HepG2 (cell line): ENCODE data around the gene CPOX. TPM values are rescaled to one million over a fixed set of nuclear protein-coding genes. Genes with fewer than 3 reads are reported as not detected.

Source experiments
- ATAC-seq: fragments of 200-7000 bp; cut with Tn5 transposase; 3 replicates; pipeline ENCODE4 v1.9.1; 2020; ENCODE audit warnings: mild to moderate bottlenecking, moderate library complexity
- BruUV-seq: library from RNA; stranded (reverse); fragments of 400-500 nt; replicated peaks from 2 replicates; lab custom pipeline; 2021; lab: Mats Ljungman, UMichigan
- CTCF ChIA-PET: fragments of 300-600 bp; formaldehyde crosslinking; extraction: SDS; loops from one replicate; lab custom pipeline; 2021; ENCODE audit warnings: low total read pairs, inconsistent platforms, low intra/inter-chr PET ratio; lab: Yijun Ruan, JAX
- POLR2A ChIA-PET: fragments of 350-600 bp; sonication (Branson Sonifier 250); formaldehyde crosslinking; loops from one replicate; lab custom pipeline; 2020; ENCODE audit warnings: antibody characterized with exemption, inconsistent platforms; lab: Yijun Ruan, JAX
- DNase-seq: peaks from one replicate; pipeline ENCODE4 v3.0.0-alpha.2; 2015; ENCODE audit warnings: low spot score
- FAIRE-seq: peaks from 3 replicates; lab custom pipeline; 2011; peaks lifted over from hg19 to GRCh38; lab: Jason Lieb, UNC
- H2AFZ ChIP-seq: one replicate; pipeline ENCODE4 v1.6.1; 2011; ENCODE audit warnings: low read length, inconsistent platforms
- H3K27ac ChIP-seq: fragments of 300-600 bp; 3 replicates; pipeline ENCODE4 v1.8.0; 2011; ENCODE audit warnings: mixed run types, mild to moderate bottlenecking, mixed read lengths, low read length, inconsistent platforms; ENCODE audit not compliant: insufficient read depth; ENCODE audit errors: extremely low read length
- H3K27me3 ChIP-seq, 2 experiments: fragments of 200-600 bp in 1 of 2; 2 replicates in 1 of 2; 3 replicates in 1 of 2; pipeline versions ENCODE4 v1.6.0 to v1.8.0; 2011; ENCODE audit warnings: low read length in 2 of 2, mild to moderate bottlenecking in 2 of 2, moderate library complexity in 2 of 2, inconsistent platforms in 1 of 2; ENCODE audit not compliant: insufficient read depth in 2 of 2, control insufficient read depth in 1 of 2
- H3K36me3 ChIP-seq, 2 experiments: fragments of 200-600 bp in 1 of 2; replicated peaks in 1 of 2; 2 replicates in 1 of 2; 3 replicates in 1 of 2; pipeline versions ENCODE4 v1.5.1 to v1.8.0; 2011; ENCODE audit warnings: low read length in 2 of 2, inconsistent platforms in 1 of 2; ENCODE audit not compliant: insufficient read depth in 2 of 2, control insufficient read depth in 1 of 2
- H3K4me1 ChIP-seq: 2 replicates; pipeline ENCODE4 v1.5.1; 2012; ENCODE audit warnings: low read length, inconsistent platforms; ENCODE audit not compliant: insufficient read depth
- H3K4me2 ChIP-seq: 2 replicates; pipeline ENCODE4 v1.6.0; 2011; ENCODE audit warnings: low read depth, low read length, inconsistent platforms
- H3K4me3 ChIP-seq, 3 experiments: fragments of 200-600 bp in 1 of 3; sonication (generic), shearing (Covaris generic) in 1 of 3; replicated peaks in 1 of 3; 2 replicates each; pipeline ENCODE4 v1.5.1; 2011 to 2016; ENCODE audit warnings: low read length in 3 of 3, inconsistent platforms in 2 of 3, low read depth in 2 of 3, mild to moderate bottlenecking in 2 of 3, control low read depth in 1 of 3, mixed read lengths in 1 of 3; ENCODE audit not compliant: insufficient read depth in 1 of 3
- H3K79me2 ChIP-seq: one replicate; pipeline ENCODE4 v1.6.1; 2011; ENCODE audit warnings: low read length, inconsistent platforms; ENCODE audit not compliant: insufficient read depth
- H3K9ac ChIP-seq: 2 replicates; pipeline ENCODE4 v1.6.0; 2011; ENCODE audit warnings: mild to moderate bottlenecking, low read depth, low read length, inconsistent platforms; ENCODE audit not compliant: insufficient read depth
- H3K9me3 ChIP-seq: 2 replicates; pipeline ENCODE4 v1.5.1; 2012; ENCODE audit warnings: mild to moderate bottlenecking, low read length
- H4K20me1 ChIP-seq: 2 replicates; pipeline ENCODE4 v1.6.0; 2011; ENCODE audit warnings: inconsistent platforms, mild to moderate bottlenecking, low read length, moderate library complexity; ENCODE audit not compliant: insufficient read depth
- HMG20B ChIP-seq: conservative IDR thresholded peaks from 2 replicates; pipeline ENCODE4 v1.6.1; 2016; ENCODE audit warnings: missing genetic modification reagents, missing compliant biosample characterization
- NR2F1 ChIP-seq, 2 experiments: fragments of 450-650 bp in 1 of 2; formaldehyde crosslinking in 1 of 2; IDR thresholded peaks; 2 replicates each; pipeline versions ENCODE4 v1.5.0 to v1.6.1; 2016 to 2020; ENCODE audit warnings: mild to moderate bottlenecking in 1 of 2, missing compliant biosample characterization in 1 of 2, missing genetic modification reagents in 1 of 2, moderate library complexity in 1 of 2
- PRDM15 ChIP-seq: sonication (generic); formaldehyde crosslinking; IDR thresholded peaks from 2 replicates; pipeline ENCODE4 v1.4.0; 2020; ENCODE audit warnings: missing genetic modification reagents
- ZNF17 ChIP-seq: sonication (generic); formaldehyde crosslinking; IDR thresholded peaks from 2 replicates; pipeline ENCODE4 v1.5.0; 2020; ENCODE audit warnings: mild to moderate bottlenecking, missing genetic modification reagents
- ZNF326 ChIP-seq: sonication (generic); formaldehyde crosslinking; IDR thresholded peaks from 2 replicates; pipeline ENCODE4 v1.4.0; 2020; ENCODE audit warnings: missing genetic modification reagents, borderline replicate concordance
- ZNF549 ChIP-seq: sonication (generic); formaldehyde crosslinking; IDR thresholded peaks from 2 replicates; pipeline ENCODE4 v1.5.0; 2020; ENCODE audit warnings: missing genetic modification reagents
- WGBS: methylation state at CpG from one replicate; pipeline ENCODE4 v1.1.6; 2017; ENCODE audit warnings: low lambda C conversion rate; 5-methylcytosine and 5-hydroxymethylcytosine counted together
- in situ Hi-C: cut with HindIII; loops from 2 replicates; pipeline ENCODE4 v1.10.0; 2017; ENCODE audit warnings: low pct_unique_long_range_greater_than_20kb; ENCODE audit not compliant: extremely low pct_ligation_motif_present
- intact Hi-C: fragments of 100-400 bp; cut with micrococcal nuclease; formaldehyde crosslinking; loops from one replicate; pipeline ENCODE4 v1.10.0; 2022; ENCODE audit not compliant: unreplicated experiment
- polyA plus RNA-seq, 8 experiments: library from polyadenylated mRNA; depleted of rRNA in 3 of 8; stranded (reverse) in 7 of 8; unstranded in 1 of 8; fragments of >200 nt; fragmentation: Illumina TruSeq in 4 of 8; extraction: Trizol in 4 of 8; gene quantifications; 2 replicates each; pipeline versions ENCODE4 v1.2.1 to v1.2.3, GENCODE V29; 2011 to 2016; ENCODE audit warnings: low read depth in 4 of 8, missing spikeins in 1 of 8, mixed read lengths in 1 of 8; ENCODE audit not compliant: insufficient read depth in 1 of 8
- total RNA-seq, 5 experiments: library from RNA; depleted of rRNA; stranded (reverse); fragments of >200 nt; fragmentation: Illumina TruSeq; extraction: Trizol; gene quantifications; 2 replicates each; pipeline ENCODE4 v1.2.3, GENCODE V29; 2016; ENCODE audit warnings: low read depth in 1 of 5
- TF ChIP-seq, protein P1 (sequence below): sonication (generic); formaldehyde crosslinking; IDR thresholded peaks from 2 replicates; pipeline ENCODE4 v1.4.0; 2020; ENCODE audit warnings: mild to moderate bottlenecking, missing genetic modification reagents

CPOX gene
- total and polyA plus RNA-seq, 2 of the 13 experiments (the other 11 are each of a cell fraction or from before 2014, with no cell fraction given): 34.2 to 37.2 TPM

DNA sequence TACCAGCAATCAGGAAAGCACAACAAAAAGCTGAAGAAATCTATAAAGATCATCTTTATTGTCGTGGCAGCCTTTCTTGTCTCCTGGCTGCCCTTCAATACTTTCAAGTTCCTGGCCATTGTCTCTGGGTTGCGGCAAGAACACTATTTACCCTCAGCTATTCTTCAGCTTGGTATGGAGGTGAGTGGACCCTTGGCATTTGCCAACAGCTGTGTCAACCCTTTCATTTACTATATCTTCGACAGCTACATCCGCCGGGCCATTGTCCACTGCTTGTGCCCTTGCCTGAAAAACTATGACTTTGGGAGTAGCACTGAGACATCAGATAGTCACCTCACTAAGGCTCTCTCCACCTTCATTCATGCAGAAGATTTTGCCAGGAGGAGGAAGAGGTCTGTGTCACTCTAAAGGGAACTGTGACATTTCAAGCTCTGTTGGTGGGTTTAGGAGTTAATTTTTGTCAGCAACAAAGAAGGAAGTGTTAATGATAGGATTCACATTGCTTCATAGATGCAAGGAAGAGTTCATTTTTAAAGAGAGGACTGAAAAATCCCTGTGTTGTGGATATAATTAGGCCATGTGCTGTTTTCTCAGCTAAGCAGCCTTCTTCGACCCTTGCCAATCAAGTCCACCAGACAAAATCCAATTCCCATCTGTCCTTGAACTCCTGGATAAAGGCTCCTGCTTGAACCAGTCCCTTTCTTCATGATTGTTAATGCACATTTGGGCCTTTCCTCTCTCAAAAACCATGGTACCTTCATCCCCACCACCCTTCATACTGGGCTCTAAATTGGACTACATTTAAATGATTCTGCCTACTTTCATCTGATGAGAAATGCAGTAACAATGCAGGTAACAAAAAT is 60.5 kb downstream of the CPOX start (continued):
- no peak for TF ChIP-seq ZNF326 (CRISPR knock-in tag)
- no peak for TF ChIP-seq NR2F1 (CRISPR knock-in tag; IDR thresholded peaks at IDR 0.05)
- TF ChIP-seq HMG20B (CRISPR knock-in tag): no peak
- TF ChIP-seq PRDM15 (CRISPR knock-in tag): no peak
- TF ChIP-seq, protein P1, sequence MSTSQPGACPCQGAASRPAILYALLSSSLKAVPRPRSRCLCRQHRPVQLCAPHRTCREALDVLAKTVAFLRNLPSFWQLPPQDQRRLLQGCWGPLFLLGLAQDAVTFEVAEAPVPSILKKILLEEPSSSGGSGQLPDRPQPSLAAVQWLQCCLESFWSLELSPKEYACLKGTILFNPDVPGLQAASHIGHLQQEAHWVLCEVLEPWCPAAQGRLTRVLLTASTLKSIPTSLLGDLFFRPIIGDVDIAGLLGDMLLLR (CRISPR knock-in tag): no peak
- TF ChIP-seq, all 625 proteins: peak for 0

DNA sequence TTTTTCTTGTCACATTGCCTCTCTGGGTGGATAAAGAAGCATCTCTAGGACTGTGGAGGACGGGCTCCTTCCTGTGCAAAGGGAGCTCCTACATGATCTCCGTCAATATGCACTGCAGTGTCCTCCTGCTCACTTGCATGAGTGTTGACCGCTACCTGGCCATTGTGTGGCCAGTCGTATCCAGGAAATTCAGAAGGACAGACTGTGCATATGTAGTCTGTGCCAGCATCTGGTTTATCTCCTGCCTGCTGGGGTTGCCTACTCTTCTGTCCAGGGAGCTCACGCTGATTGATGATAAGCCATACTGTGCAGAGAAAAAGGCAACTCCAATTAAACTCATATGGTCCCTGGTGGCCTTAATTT is 61.2 kb downstream of the CPOX start:
- BruUV-seq: no TSS peak
- in situ Hi-C loops: no loop called here
- TF ChIP-seq ZNF549 (no peak), ZNF17 (CRISPR knock-in tag) (no peak)
- ATAC-seq (no peak), FAIRE-seq (no peak), DNase-seq (no peak)
- H3K27ac ChIP-seq: no peak overlapping the region
- H3K4me3 ChIP-seq: no peak overlapping the region
- intact Hi-C loops: no loop called here
- POLR2A ChIA-PET: no interaction called here
- 68% methylated on average over 5 of the region's 5 CpGs for WGBS
- H3K27me3 ChIP-seq: 0 out of 5 replicates have a peak, but pooled peaks cover 0 to 4% of the 10 kb centered on the region in 2 experiments
- H3K9me3 ChIP-seq: no peaks in the 10 kb centered on the region
- no peaks in the 10 kb centered on the region for H4K20me1 ChIP-seq
- CTCF ChIA-PET: no interaction called here
- peaks cover 18% of the 10 kb centered on the region for H3K4me1 ChIP-seq
- no peaks in the 10 kb centered on the region for H3K79me2 ChIP-seq
- H3K36me3 ChIP-seq: no peaks in the 10 kb centered on the region
- no peak overlapping the region for H3K9ac ChIP-seq
- no peak overlapping the region for H2AFZ ChIP-seq
- H3K4me2 ChIP-seq: no peak overlapping the region
